WTC11 (cell line): Measurements from ENCODE around the gene ABCD3.

Source experiments
- PREB ChIP-seq: sonication (generic); formaldehyde crosslinking; IDR thresholded peaks from 2 replicates; pipeline ENCODE4 v1.8.1; 2022; ENCODE audit warnings: mild to moderate bottlenecking, missing genetic modification reagents, moderate library complexity, borderline replicate concordance
- STAT6 ChIP-seq: sonication (generic); formaldehyde crosslinking; conservative IDR thresholded peaks from 2 replicates; pipeline ENCODE4 v1.8.1; 2023; ENCODE audit warnings: mild to moderate bottlenecking, low read depth, missing genetic modification reagents, moderate library complexity
- TF ChIP-seq, protein P1 (sequence below): sonication (generic); formaldehyde crosslinking; IDR thresholded peaks from 2 replicates; pipeline ENCODE4 v1.8.1; 2022; ENCODE audit warnings: mild to moderate bottlenecking, moderate library complexity, missing genetic modification reagents

- no peak for TF ChIP-seq PREB (CRISPR knock-in tag)
- TF ChIP-seq STAT6 (CRISPR knock-in tag): no peak
- TF ChIP-seq, protein P1, sequence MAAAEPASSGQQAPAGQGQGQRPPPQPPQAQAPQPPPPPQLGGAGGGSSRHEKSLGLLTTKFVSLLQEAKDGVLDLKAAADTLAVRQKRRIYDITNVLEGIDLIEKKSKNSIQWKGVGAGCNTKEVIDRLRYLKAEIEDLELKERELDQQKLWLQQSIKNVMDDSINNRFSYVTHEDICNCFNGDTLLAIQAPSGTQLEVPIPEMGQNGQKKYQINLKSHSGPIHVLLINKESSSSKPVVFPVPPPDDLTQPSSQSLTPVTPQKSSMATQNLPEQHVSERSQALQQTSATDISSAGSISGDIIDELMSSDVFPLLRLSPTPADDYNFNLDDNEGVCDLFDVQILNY: no peak
These were observed 113.5 kb downstream of the ABCD3 start for GRCh38 chr1:94531664-94532063.
